GM18498 (cell line): ENCODE measurements around the gene GATB.

Source experiments
- ATAC-seq: cut with Tn5 transposase; IDR thresholded peaks from one replicate; pipeline ENCODE4 v1.9.1; 2021; ENCODE audit warnings: mild to moderate bottlenecking, moderate library complexity; ENCODE audit not compliant: unreplicated experiment

GATB gene

GRCh38 chr4:151702256-151702655 lies 58.6 kb downstream of the GATB start:
- ATAC-seq = no peak

- ATAC-seq = no peak
Measured at GRCh38 chr4:151700566-151701316, 60.1 kb downstream of the GATB start.

DNA sequence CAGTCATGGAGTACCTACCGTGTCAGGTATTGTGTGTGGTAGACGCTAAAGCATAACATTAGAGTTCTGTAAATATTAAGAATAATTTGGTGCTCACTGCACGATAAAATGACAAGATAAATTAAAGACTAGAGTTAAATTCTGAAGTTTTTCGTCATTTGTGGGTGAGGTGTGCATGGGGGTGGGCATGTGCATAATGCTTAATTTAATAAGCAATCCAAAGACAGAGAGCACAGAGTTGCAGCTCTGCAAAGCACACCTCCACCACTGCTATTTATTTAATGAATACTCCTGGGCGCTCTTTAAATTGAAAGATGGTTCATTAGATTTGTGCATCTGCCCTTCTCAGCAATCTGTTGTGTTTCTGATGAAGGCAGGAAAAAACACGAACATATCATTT lies 62.6 kb downstream of the GATB start:
- no peak for ATAC-seq

DNA sequence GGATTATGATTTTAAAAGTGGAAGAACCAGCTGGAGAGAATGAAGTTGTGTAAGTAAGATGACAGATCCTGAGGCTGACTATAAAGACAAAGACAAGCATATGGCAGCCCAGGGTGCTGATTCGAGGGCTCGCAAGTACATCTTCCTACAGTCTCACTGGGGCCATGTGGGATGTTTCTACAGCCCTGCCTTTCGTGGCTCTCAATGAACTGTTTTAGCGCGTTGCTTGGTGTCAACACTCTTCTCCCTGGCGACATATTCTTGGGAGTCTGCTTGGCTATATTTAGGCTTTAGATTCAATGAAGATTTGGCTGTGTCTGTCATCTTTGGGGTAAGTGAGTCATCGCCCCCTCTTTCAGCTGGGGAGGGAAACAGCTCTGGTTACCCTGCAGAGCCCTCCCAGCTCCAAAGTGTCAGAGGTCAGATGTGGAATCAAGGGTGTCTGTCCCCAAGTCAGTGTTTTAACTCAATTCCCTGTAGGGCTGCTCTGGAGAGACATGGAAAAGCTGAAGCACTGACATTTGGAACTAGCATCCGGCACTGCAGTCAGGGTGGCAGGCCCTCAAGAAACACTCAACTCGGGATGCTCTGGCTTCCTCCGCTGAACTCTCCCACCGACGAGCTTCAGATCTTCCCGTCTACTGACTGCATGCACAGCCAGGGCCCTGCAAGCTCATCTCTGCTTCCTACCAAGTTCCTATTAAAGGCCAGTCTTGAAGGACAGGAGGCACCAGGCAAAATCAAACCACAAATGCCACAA lies 65.7 kb downstream of the GATB start:
- no peak for ATAC-seq

DNA sequence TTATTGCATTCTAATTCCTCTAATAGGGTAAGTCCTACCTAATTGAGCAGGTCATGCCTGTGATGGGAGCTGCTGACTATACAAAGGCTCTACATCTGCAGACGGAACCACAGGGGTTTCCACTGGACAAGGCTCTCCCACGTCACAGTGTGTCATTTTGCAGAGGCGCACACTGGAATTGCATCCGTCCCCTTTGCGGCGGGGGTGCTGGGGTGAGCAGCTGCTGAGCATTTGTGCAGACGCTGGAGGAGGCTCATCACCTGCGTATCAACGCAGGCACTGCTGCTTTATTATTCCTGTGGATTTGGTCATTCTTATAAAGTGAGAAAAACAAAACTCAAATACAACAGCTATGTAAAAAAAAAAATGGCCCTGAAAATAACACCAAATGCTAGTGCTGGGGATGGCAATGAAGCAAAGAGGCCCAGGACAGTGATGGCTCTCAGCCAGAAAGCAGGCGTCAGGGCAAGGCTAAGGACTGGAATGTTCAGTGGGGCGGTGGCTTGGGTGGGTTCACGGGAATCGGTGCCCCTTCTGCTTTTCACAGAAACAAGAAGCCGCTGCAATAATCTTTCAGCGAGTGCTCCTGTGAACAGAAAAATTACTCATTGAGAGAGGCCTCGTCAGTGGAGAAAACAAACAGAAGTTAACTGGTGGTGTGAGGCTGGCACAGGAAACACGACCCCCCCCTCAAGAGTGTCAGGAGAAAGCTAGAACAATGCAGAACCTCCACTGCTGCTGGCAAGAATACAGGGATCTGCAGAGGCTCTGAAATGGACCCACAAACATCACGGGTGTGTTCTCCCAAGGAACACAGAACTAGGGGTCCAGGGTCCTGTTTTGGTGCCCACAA lies 67.8 kb downstream of the GATB start:
- ATAC-seq = no peak

- ATAC-seq = no peak
Measured at GRCh38 chr4:151692443-151692782, 68.4 kb downstream of the GATB start.

- no peak for ATAC-seq
Measured at GRCh38 chr4:151691639-151692442, 69.0 kb downstream of the GATB start.

DNA sequence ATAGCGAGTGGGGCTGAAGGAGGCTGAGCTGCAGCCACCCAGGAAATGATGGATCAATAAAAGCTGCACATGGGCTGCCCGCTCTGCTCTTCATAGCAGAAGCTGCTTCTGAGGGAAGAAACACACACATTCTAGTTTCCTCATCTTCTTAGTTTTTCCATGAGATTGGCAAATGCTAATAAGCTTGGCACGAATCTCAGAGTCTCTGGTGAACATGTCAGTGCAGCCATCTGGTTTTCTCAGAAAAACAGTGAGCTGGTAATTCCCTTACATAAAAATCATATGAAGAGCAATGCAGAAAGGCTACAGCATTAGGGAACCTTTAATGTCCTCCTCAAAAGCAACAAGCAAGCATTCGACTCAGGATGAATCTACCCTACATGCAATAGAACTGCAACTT lies 69.9 kb downstream of the GATB start:
- ATAC-seq = no peak

GRCh38 chr4:151690164-151690870 lies 70.5 kb downstream of the GATB start:
- ATAC-seq = no peak

DNA sequence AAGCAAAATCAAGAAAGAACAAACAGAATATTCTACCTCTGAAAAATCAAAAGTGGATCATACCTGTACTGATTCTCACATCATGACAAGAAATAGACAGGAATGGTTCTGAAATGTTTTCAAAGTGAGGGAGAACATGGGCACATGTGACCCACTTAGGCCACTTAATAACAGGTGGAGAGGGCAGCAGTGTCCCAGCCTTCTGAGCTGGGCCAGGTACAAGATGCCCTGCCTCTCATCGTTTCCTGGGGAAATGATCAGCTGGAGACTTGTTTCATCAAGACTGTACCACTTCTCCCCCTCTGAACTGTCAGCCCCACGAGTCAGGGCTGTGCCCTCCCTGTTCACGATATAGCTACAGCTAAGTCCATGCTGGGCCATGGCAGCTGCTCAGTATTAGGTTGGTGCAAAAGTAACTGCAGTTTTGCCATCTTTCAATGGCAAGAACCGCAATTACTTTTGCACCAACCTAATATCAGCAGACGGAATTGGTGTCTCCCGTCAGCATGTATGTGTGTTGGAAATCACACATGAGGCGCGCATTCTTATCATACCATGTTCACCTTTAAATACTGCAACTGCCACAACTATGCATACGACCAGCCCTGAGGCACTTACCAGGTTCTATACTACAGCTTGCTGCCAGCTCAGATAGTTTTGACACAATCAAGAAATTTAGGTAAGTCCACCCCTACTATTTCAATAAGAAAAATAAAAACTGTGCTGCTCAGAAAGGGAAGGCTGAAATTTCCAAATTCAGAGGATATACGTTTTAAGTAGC lies 71.4 kb downstream of the GATB start:
- no peak for ATAC-seq

- ATAC-seq = no peak
Measured at GRCh38 chr4:151688785-151689043, 72.1 kb downstream of the GATB start.

- ATAC-seq = no peak
Measured at GRCh38 chr4:151688003-151688784, 72.6 kb downstream of the GATB start.

DNA sequence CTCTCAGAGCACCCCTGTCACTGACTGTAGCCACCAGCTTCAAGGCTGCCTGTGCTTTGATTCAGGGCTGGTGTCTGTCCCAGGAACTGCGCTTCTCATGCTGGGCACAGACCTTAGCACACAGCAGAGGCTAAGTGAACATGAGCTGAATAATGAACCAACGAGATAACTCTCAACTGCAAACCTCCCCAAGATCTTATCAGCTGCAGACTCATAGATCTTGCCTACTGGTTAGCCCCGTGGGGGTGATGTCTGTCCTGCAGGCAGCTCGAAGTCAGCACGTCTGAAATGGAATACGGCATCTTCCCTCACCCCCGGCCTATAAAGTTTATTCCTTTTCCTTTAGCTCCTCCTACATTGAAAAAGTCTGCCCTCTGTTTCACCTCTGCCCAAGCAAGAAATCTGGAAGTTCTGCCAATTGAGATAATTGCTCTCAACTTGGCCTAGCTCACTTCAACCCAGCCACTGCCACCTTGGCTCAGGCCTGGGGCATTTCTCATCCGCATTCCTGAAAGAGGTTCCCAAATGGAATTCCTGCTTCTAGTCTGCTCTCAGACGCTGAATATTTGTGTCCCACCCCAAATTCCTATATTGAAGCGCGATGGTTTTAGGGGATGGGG lies 73.7 kb downstream of the GATB start:
- ATAC-seq = no peak

DNA sequence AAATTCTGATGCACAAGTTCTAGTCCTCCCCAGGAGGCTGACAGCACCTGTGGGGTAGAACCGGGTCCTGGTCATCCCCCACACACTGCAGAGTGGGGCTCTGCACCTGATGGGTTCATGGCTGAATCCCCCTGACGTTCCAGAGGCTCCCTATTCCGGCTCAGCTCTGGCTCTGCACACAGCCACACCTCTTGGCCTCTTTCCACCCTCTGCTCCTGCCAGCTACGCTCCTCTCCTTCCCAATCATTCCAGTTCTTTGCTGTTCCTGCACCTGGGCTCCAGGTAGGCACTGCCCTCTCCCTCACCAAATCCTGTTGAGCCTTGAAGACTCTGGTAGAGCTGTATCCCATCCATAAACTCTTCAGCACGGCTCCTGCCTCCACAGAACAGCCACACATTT lies 75.5 kb downstream of the GATB start:
- ATAC-seq = no peak

DNA sequence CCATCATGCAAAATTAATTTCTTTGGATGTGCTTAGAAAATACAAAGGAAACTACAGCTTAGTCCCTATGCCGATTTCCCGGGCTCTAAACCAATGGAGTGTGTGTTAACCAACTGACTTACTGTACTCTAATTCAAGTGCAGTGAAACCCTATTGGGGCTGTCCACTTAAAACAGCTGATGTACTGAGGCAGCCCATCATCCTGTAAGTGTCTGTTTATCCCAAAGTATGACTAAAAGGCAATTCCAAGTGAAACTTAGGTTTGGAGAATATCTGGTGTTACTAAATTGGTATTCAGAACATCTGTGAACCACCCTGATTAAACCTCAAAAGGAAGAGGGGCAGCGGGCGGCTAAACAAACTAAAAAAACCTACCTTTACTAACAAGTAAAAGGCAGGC lies 79.7 kb downstream of the GATB start:
- ATAC-seq = no peak

DNA sequence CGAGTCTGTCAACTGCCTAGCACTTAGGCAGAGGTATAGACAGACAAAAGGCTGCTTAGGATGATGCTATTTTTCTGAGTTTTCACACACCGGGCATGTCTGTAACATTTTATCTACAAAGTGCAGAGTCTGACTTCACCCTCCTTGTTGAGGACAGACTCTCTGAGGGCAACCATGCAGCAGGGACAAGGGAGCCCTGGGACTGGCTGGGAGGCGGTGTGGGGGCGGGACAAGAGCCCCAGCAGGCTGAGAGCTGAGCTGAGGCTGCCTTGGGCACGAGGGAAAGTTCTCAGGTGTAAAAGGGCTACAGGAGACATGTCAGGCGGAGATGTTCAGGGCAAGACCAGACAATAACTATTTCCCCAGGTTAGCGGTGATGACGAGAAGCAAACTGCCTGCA lies 81.6 kb downstream of the GATB start:
- ATAC-seq = no peak

DNA sequence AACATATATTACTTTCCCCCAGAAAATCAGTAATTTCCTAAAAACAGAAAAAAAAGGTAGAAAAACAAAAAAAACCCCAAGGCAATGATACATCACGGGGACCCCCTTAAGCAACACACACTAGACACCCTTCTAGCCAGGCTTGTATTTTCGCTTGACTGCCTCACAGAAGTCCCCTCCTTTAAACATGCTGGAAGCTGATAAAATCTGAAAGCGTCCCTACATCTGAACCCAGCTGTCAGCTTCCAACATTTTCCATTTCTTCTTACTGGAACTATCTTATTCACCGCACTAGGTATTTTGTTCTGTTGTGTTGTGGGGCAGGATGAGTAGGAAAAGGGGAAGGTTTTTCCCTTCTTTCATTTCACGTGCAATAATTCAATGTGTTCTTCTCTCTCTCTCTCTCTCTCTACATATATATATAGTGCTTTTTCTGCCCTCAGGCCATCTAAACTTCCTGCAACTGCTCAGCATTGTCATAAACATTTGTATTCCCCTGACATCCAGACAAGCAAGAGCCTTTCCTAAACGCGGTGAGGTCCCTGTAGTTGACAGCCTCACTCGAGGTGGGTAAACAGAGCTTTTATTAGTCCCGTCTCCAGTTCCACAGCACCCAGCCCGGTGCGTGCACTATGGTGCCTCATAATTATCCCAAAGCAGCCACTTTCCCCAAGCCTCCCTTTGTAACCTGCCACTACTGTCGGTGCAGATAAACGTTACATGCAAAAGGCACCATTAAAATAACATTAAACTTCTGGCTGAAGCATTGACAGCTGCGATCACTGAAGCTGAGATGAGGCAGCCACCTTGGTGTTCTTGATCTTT lies 82.5 kb downstream of the GATB start:
- ATAC-seq = no peak

DNA sequence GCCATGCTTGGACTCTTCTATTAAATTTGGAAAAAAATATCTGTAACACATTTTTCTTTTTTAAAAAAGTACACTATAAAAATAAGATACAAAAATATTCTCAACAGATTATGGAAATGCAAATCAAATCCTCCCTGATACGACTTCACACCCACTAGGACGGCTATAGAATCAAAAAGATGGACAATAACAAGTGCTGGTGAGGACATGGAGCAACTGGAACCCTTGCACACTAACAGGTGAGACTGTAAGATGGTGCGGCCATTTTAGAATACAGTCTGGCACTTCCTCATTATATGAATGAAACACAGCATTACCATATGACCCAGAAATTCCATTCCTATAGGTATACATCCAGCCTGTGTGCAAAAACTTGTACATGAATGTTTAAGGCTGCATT lies 83.6 kb downstream of the GATB start:
- ATAC-seq = no peak
